ENCODE data around the gene NRP1. TPM values are rescaled to one million over a fixed set of nuclear protein-coding genes. Genes with fewer than 3 reads are reported as not detected.

The NRP1 gene
- total and polyA plus RNA-seq, 2 of the 8 experiments (the other 6 are each of a cell fraction or from before 2014, with no cell fraction given): 1.2 to 2.1 TPM

- no peak overlapping the region for H2BK15ac ChIP-seq (ENCODE audit: low read length)
- H2AK5ac ChIP-seq (ENCODE audit: low read depth, low read length): no peak overlapping the region
- no peak overlapping the region for H3K4me2 ChIP-seq (ENCODE audit: insufficient read depth in 1 of 2, low read depth in 2 of 2, low read length in 2 of 2)
- no peak overlapping the region for H2BK5ac ChIP-seq (ENCODE audit: low read depth, low read length)
- no peak overlapping the region for H3K14ac ChIP-seq (ENCODE audit: insufficient read length)
- H3K27ac ChIP-seq (ENCODE audit: low read depth, low read length): no peak overlapping the region
- DNase-seq (ENCODE audit: low read depth in 1 of 2, low spot score in 2 of 2) (no peak), FAIRE-seq (no peak)
- H2BK120ac ChIP-seq (replicated peaks; ENCODE audit: low read depth, low read length): no peak overlapping the region
- H3K56ac ChIP-seq (replicated peaks; ENCODE audit: insufficient read length, low read depth, low read length): no peak overlapping the region
- H3K4ac ChIP-seq (replicated peaks; ENCODE audit: insufficient read length, low read depth, low read length): no peak overlapping the region
- POLR2A ChIA-PET (ENCODE audit: partially characterized antibody): no interaction called here
- no peak for TF ChIP-seq SUZ12 (IDR thresholded peaks at IDR 0.05; ENCODE audit: low read length)
- H3K4me3 ChIP-seq (ENCODE audit: extremely low read depth in 1 of 4, insufficient read depth in 2 of 4, low read depth in 3 of 4, low read length in 4 of 4): no peak overlapping the region
- H3K79me1 ChIP-seq (ENCODE audit: low read depth, low read length): no peaks in the 10 kb centered on the region
- H3K23ac ChIP-seq (ENCODE audit: insufficient read length): no peak overlapping the region
- H4K91ac ChIP-seq (replicated peaks; ENCODE audit: insufficient read length, low read length): no peak overlapping the region
- peaks cover 0 to 3% (median 0%) of the 10 kb centered on the region in 4 experiments; a peak in 1 of 7 replicates for H3K4me1 ChIP-seq (replicated peaks in 1 of 4; ENCODE audit: control insufficient read depth in 3 of 4, insufficient read depth in 4 of 4, low read length in 3 of 4)
- WGBS, 2 experiments (ENCODE audit: extremely low coverage in 1 of 2, insufficient coverage in 1 of 2, insufficient read length in 1 of 2, insufficient replicate concordance in 2 of 2, low coverage in 1 of 2, low lambda C conversion rate in 2 of 2, missing lambda C conversion rate in 1 of 2): 59% methylated on average over 3 of the region's 3 CpGs; no CpG with 5 or more reads in 1 of the 2 experiments
- no peaks in the 10 kb centered on the region for H3K36me3 ChIP-seq (ENCODE audit: control insufficient read depth in 2 of 4, insufficient read depth in 4 of 4, low read length in 3 of 4)
- H2BK12ac ChIP-seq (ENCODE audit: low read depth, low read length): no peak overlapping the region
- no peaks in the 10 kb centered on the region for H3K27me3 ChIP-seq (replicated peaks in 1 of 4; ENCODE audit: control insufficient read depth in 3 of 4, extremely low read depth in 1 of 4, insufficient read depth in 3 of 4, low read length in 3 of 4)
- no peak overlapping the region for H2BK20ac ChIP-seq (ENCODE audit: low read length)
- no peak overlapping the region for H3K18ac ChIP-seq (ENCODE audit: extremely low read depth, low read length)
- H4K20me1 ChIP-seq (replicated peaks in 1 of 2; ENCODE audit: control insufficient read depth in 1 of 2, insufficient read depth in 2 of 2, low read length in 2 of 2): no peaks in the 10 kb centered on the region
- H3K9me3 ChIP-seq (ENCODE audit: insufficient read depth in 2 of 2, low read depth in 1 of 2, low read length in 1 of 2): no peaks in the 10 kb centered on the region; a peak in 1 of 4 replicates
- CTCF ChIA-PET (ENCODE audit: partially characterized antibody): no interaction called here
- H2AFZ ChIP-seq (ENCODE audit: low read length): no peak overlapping the region
- no peaks in the 10 kb centered on the region for H3K23me2 ChIP-seq (ENCODE audit: low read depth, low read length)
- H4K5ac ChIP-seq (ENCODE audit: insufficient read length, low read depth, low read length): no peak overlapping the region
- no peaks in the 10 kb centered on the region for H3K79me2 ChIP-seq (ENCODE audit: control insufficient read depth in 1 of 2, insufficient read depth in 2 of 2, low read length in 2 of 2)
- H4K8ac ChIP-seq (ENCODE audit: extremely low read depth, insufficient read depth, low read length): no peak overlapping the region
- no peak overlapping the region for H3K9ac ChIP-seq (replicated peaks in 1 of 4; ENCODE audit: extremely low read depth in 1 of 4, low read depth in 3 of 4, low read length in 3 of 4)
Observed at GRCh38 chr10:33178026-33178755, 156.3 kb downstream of the NRP1 start.
